HL-60/S4 treated with retinoic acid at 250 ng/mL for 4 days and 3 days (cell line): ENCODE measurements around the gene NADK.
"Not testable (repeated sequence)": the region's sequence is repeated elsewhere in the genome, so short reads cannot be mapped to it uniquely, and the experiment has no call there.

ENCODE experiments used
- in situ Hi-C: fragments of 300-500 bp; cut with MboI; formaldehyde crosslinking; loops from 2 replicates; pipeline ENCODE4 v1.7.0; 2022; ENCODE audit warnings: low sequenced_read_pairs

Gene NADK

GRCh38 chr1:1752190-1752589 is 26.1 kb downstream of the NADK start:
- in situ Hi-C loops = no loop called here

- in situ Hi-C loops = not testable (repeated sequence)
These were observed 28.3 kb downstream of the NADK start for GRCh38 chr1:1749941-1750340.

- in situ Hi-C loops = no loop called here
These were observed 29.5 kb downstream of the NADK start for GRCh38 chr1:1748686-1749321.

- in situ Hi-C loops = not testable (repeated sequence)
These were observed 31.7 kb downstream of the NADK start for GRCh38 chr1:1746566-1746909.

GRCh38 chr1:1745651-1746565 is 32.4 kb downstream of the NADK start:
- in situ Hi-C loops = not testable (repeated sequence)

- in situ Hi-C loops = not testable (repeated sequence)
These were observed 35.7 kb downstream of the NADK start for GRCh38 chr1:1742529-1742928.

- in situ Hi-C loops = not testable (repeated sequence)
These were observed 37.3 kb downstream of the NADK start for GRCh38 chr1:1741013-1741412.

GRCh38 chr1:1738799-1739337 is 39.4 kb downstream of the NADK start:
- in situ Hi-C loops = not testable (repeated sequence)

- in situ Hi-C loops = not testable (repeated sequence)
These were observed 40.3 kb downstream of the NADK start for GRCh38 chr1:1737675-1738590.

GRCh38 chr1:1732381-1732780 is 45.9 kb downstream of the NADK start:
- in situ Hi-C loops = no loop called here

- in situ Hi-C loops = no loop called here
These were observed 47.4 kb downstream of the NADK start for GRCh38 chr1:1730870-1731269.

GRCh38 chr1:1730230-1730629 is 48.0 kb downstream of the NADK start:
- in situ Hi-C loops = not testable (repeated sequence)

GRCh38 chr1:1729116-1729816 is 49.0 kb downstream of the NADK start:
- in situ Hi-C loops = not testable (repeated sequence)

GRCh38 chr1:1728308-1729005 is 49.8 kb downstream of the NADK start:
- in situ Hi-C loops = not testable (repeated sequence)

GRCh38 chr1:1727131-1727651 is 51.1 kb downstream of the NADK start:
- in situ Hi-C loops = not testable (repeated sequence)

- in situ Hi-C loops = not testable (repeated sequence)
These were observed 52.2 kb downstream of the NADK start for GRCh38 chr1:1726088-1726487.

- in situ Hi-C loops = not testable (repeated sequence)
These were observed 54.0 kb downstream of the NADK start, which contains the start of gene CDK11A for GRCh38 chr1:1724035-1724864. CDK11A (minus strand) TSS chr1:1724357; CDS start chr1:1722818, 1,539 bp downstream.

- in situ Hi-C loops = no loop called here
These were observed 57.1 kb downstream of the NADK start for GRCh38 chr1:1721201-1721600.
